Measurements from ENCODE around the gene GPX3. TPM values are rescaled to one million over a fixed set of nuclear protein-coding genes. Genes with fewer than 3 reads are reported as not detected.

Gene GPX3
- total and polyA plus RNA-seq, 2 of the 13 experiments (the other 11 are each of a cell fraction or from before 2014, with no cell fraction given), result 33.8 to 1,892 TPM

- H3K36me3 ChIP-seq (replicated peaks in 1 of 2; ENCODE audit: control insufficient read depth in 1 of 2, insufficient read depth in 2 of 2, low read length in 2 of 2), result peaks cover 56 to 87% of the 10 kb centered on the region in 2 experiments
- in situ Hi-C loops (cut with HindIII; ENCODE audit: extremely low pct_ligation_motif_present, low pct_unique_long_range_greater_than_20kb), result no loop called here
- CTCF ChIA-PET (ENCODE audit: low intra/inter-chr PET ratio, low total read pairs), result no interaction called here
Measured at GRCh38 chr5:151058301-151058700, 37.9 kb downstream of the GPX3 start.

More at GRCh38 chr5:151058301-151058700, 37.9 kb downstream of the GPX3 start:
- no TSS peak for BruUV-seq (replicated peaks)
- Histone ChIP-seq H3K79me2 (ENCODE audit: insufficient read depth, low read length) (no peaks in the 10 kb centered on the region), H4K20me1 (ENCODE audit: insufficient read depth, low read length) (peaks cover 11% of the 10 kb centered on the region; the same call in 1 of the 2 replicates), H2AFZ (ENCODE audit: low read length) (no peak overlapping the region), H3K27ac (ENCODE audit: extremely low read length, insufficient read depth, low read length) (no peak overlapping the region), H3K4me3 (replicated peaks in 1 of 3; ENCODE audit: insufficient read depth in 1 of 3, low read depth in 2 of 3, low read length in 3 of 3) (no peak overlapping the region), H3K9ac (ENCODE audit: insufficient read depth, low read depth, low read length) (no peak overlapping the region), H3K9me3 (ENCODE audit: low read length) (no peaks in the 10 kb centered on the region), H3K4me1 (ENCODE audit: insufficient read depth, low read length) (peaks cover 4% of the 10 kb centered on the region), H3K4me2 (ENCODE audit: low read depth, low read length) (no peak overlapping the region), H3K27me3 (ENCODE audit: control insufficient read depth in 1 of 2, insufficient read depth in 2 of 2, low read length in 2 of 2) (no peaks in the 10 kb centered on the region)
- POLR2A ChIA-PET, result no interaction called here
- 100% methylated on average over 5 of the region's 5 CpGs for WGBS (ENCODE audit: low lambda C conversion rate)
- intact Hi-C loops (cut with micrococcal nuclease; ENCODE audit: unreplicated experiment), result no loop called here
- DNase-seq (ENCODE audit: low spot score) (no peak), ATAC-seq (peak; percentile 72), FAIRE-seq (no peak)
- no peak for TF ChIP-seq THAP9 (CRISPR knock-in tag; IDR thresholded peaks at IDR 0.05; ENCODE audit: borderline replicate concordance)
